DOHH2 (cell line): Measurements from ENCODE around the gene XRCC5.

Source experiments
- H3F3A ChIP-seq: fragments of 200-600 bp; sonication (generic), shearing (Covaris generic); 2 replicates; pipeline ENCODE4 v1.6.0; 2016; ENCODE audit warnings: antibody characterized with exemption, mild to moderate bottlenecking; ENCODE audit not compliant: control insufficient read depth, insufficient read depth
- H3K27ac ChIP-seq: fragments of 200-600 bp; sonication (generic); 2 replicates; pipeline ENCODE4 v1.5.1; 2014; ENCODE audit warnings: low read depth, mild to moderate bottlenecking, low read length, moderate library complexity
- H3K27me3 ChIP-seq: fragments of 200-600 bp; sonication (generic); 2 replicates; pipeline ENCODE4 v1.6.1; 2014; ENCODE audit warnings: mild to moderate bottlenecking, low read length, mixed read lengths; ENCODE audit not compliant: control insufficient read depth
- H3K36me3 ChIP-seq: fragments of 200-600 bp; sonication (generic); 2 replicates; pipeline ENCODE4 v1.6.1; 2014; ENCODE audit warnings: mild to moderate bottlenecking, low read length, moderate library complexity, mixed read lengths; ENCODE audit not compliant: control insufficient read depth
- H3K4me1 ChIP-seq: fragments of 200-600 bp; sonication (generic); 2 replicates; pipeline ENCODE4 v1.6.1; 2014; ENCODE audit warnings: mild to moderate bottlenecking, low read length, mixed read lengths; ENCODE audit not compliant: control insufficient read depth
- H3K4me2 ChIP-seq: fragments of 200-600 bp; sonication (generic); 2 replicates; pipeline ENCODE4 v1.6.0; 2014; ENCODE audit warnings: mild to moderate bottlenecking, low read length, moderate library complexity
- H3K4me3 ChIP-seq: fragments of 200-600 bp; sonication (generic); 2 replicates; pipeline ENCODE4 v1.5.1; 2014; ENCODE audit warnings: mild to moderate bottlenecking, low read length, mixed read lengths
- H3K79me2 ChIP-seq: fragments of 200-600 bp; sonication (generic); 2 replicates; pipeline ENCODE4 v1.6.1; 2014; ENCODE audit warnings: mild to moderate bottlenecking, low read length, mixed read lengths; ENCODE audit not compliant: control insufficient read depth
- H3K9me2 ChIP-seq: fragments of 200-600 bp; sonication (generic); replicated peaks from 2 replicates; pipeline ENCODE4 v1.6.1; 2014; ENCODE audit warnings: mild to moderate bottlenecking, low read length, mixed read lengths; ENCODE audit not compliant: control insufficient read depth
- H3K9me3 ChIP-seq: fragments of 200-600 bp; sonication (generic); 2 replicates; pipeline ENCODE4 v1.6.1; 2014; ENCODE audit warnings: antibody characterized with exemption, low read length, mixed read lengths; ENCODE audit not compliant: control insufficient read depth, insufficient read depth
- H4K20me1 ChIP-seq: fragments of 200-600 bp; sonication (generic); 2 replicates; pipeline ENCODE4 v1.6.0; 2014; ENCODE audit warnings: low read depth, mild to moderate bottlenecking, antibody characterized with exemption, low read length, moderate library complexity; ENCODE audit not compliant: control insufficient read depth, insufficient read depth
- CTCF ChIP-seq: fragments of 200-600 bp; sonication (generic); IDR thresholded peaks from one replicate; pipeline ENCODE4 v1.5.1; 2014; ENCODE audit warnings: antibody characterized with exemption, mild to moderate bottlenecking, low read depth, low read length; ENCODE audit not compliant: poor library complexity, severe bottlenecking
- EZH2phosphoT487 ChIP-seq: fragments of 200-600 bp; sonication (generic); IDR thresholded peaks from 2 replicates; pipeline ENCODE4 v1.6.1; 2017; ENCODE audit warnings: borderline replicate concordance, mild to moderate bottlenecking, antibody characterized with exemption, low read length, moderate library complexity, mixed read lengths

XRCC5 gene

DNA sequence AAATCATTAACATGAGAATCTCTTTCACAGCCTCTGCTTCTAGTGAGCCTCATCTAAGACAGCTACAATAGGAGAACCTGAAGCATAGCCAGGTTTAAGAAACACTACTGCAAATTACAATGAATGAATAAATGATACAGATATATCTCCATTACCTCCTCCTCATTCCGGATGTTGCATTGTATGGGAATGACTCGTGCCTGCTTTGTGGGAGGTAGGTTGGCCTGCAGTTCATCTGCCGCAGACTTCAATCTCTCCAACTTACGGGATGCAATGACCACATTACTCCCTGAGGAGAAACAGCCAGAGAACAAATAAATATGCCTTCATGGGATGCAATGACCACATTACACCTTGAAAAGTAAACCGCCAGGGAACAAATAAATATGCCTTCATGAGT, 42.9 kb upstream of the XRCC5 start:
- no peaks in the 10 kb centered on the region for H3K79me2 ChIP-seq
- TF ChIP-seq CTCF (no peak), EZH2phosphoT487 (no peak)
- no peaks in the 10 kb centered on the region; the same call in 1 of the 2 replicates for H3K27me3 ChIP-seq
- no peaks in the 10 kb centered on the region for H3F3A ChIP-seq
- no peak overlapping the region for H3K4me3 ChIP-seq
- no peaks in the 10 kb centered on the region for H4K20me1 ChIP-seq
- H3K27ac ChIP-seq, result no peak overlapping the region
- H3K4me1 ChIP-seq, result no peaks in the 10 kb centered on the region
- no peaks in the 10 kb centered on the region for H3K9me3 ChIP-seq
- no peak overlapping the region for H3K4me2 ChIP-seq
- H3K9me2 ChIP-seq, result no peaks in the 10 kb centered on the region
- H3K36me3 ChIP-seq, result no peaks in the 10 kb centered on the region

DNA sequence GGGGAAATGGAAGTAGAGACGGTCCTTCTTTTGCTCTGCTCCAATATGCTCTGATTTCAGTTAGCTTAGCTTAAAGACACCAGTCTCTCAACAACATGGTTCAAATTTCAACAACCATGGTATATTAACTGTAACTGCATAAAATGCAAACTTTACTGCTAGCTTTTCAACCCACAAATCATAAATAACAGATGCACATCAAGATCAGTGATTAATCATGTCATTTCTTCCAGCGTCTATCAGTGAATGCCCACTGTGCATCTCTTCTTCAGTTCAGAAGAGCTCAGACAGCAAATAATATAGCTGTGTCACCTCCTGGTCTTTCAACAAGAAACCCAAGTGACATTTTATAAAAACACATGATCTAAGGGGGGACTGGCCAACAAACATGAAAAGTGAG, 40.1 kb upstream of the XRCC5 start:
- H3K9me2 ChIP-seq, result no peaks in the 10 kb centered on the region
- no peaks in the 10 kb centered on the region for H3K79me2 ChIP-seq
- TF ChIP-seq EZH2phosphoT487 (no peak), CTCF (no peak)
- no peaks in the 10 kb centered on the region for H3K9me3 ChIP-seq
- H3K27me3 ChIP-seq, result peaks cover 3% of the 10 kb centered on the region; the same call in 1 of the 2 replicates
- no peaks in the 10 kb centered on the region for H3K36me3 ChIP-seq
- H4K20me1 ChIP-seq, result no peaks in the 10 kb centered on the region
- no peak overlapping the region for H3K27ac ChIP-seq
- H3F3A ChIP-seq, result no peaks in the 10 kb centered on the region
- no peak overlapping the region for H3K4me3 ChIP-seq
- H3K4me2 ChIP-seq, result no peak overlapping the region
- no peaks in the 10 kb centered on the region for H3K4me1 ChIP-seq

DNA sequence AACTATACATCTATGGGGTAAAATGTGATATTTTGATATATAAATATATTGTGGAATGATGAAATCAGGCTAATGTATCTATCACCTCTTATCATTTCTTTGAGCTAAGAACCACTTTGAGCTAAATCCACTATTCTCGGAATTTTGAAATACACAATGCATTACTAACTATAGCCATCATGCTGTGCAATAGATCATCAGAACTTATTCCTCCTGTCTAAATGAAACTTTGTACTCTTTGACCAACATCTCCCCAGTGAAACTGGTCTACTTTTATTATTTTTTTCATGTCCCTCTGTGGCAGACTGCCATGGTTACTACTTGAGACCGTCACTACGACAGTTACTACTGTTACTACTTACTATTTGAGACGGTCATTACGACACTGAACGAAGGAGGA, 39.0 kb upstream of the XRCC5 start:
- Histone ChIP-seq H3K4me3 (no peak overlapping the region), H3K9me2 (no peaks in the 10 kb centered on the region), H4K20me1 (no peaks in the 10 kb centered on the region), H3K27me3 (peaks cover 3% of the 10 kb centered on the region; the same call in 1 of the 2 replicates), H3K4me1 (no peaks in the 10 kb centered on the region), H3K79me2 (no peaks in the 10 kb centered on the region), H3K4me2 (no peak overlapping the region), H3K27ac (no peak overlapping the region), H3F3A (no peaks in the 10 kb centered on the region), H3K9me3 (no peaks in the 10 kb centered on the region), H3K36me3 (no peaks in the 10 kb centered on the region)
- no peak for TF ChIP-seq EZH2phosphoT487
- no peak for TF ChIP-seq CTCF
